Hepatocyte (in vitro differentiated cells): ENCODE measurements around the gene AGGF1. TPM values are rescaled to one million over a fixed set of nuclear protein-coding genes. Genes with fewer than 3 reads are reported as not detected.
"Not testable (repeated sequence)": the region's sequence is repeated elsewhere in the genome, so short reads cannot be mapped to it uniquely, and the experiment has no call there.

Source experiments
- DNase-seq: peaks from one replicate; pipeline ENCODE4 v3.0.0-alpha.2; 2016; ENCODE audit warnings: low spot score
- H2AFZ ChIP-seq: fragments of 200-600 bp; sonication (generic); 2 replicates; pipeline ENCODE4 v1.6.0; 2016; ENCODE audit warnings: antibody characterized with exemption, mild to moderate bottlenecking
- H3K27ac ChIP-seq: fragments of 200-600 bp; sonication (generic); 2 replicates; pipeline ENCODE4 v1.5.1; 2016; ENCODE audit warnings: mild to moderate bottlenecking
- H3K27me3 ChIP-seq: fragments of 200-600 bp; sonication (generic); 2 replicates; pipeline ENCODE4 v1.6.1; 2016
- H3K36me3 ChIP-seq: fragments of 200-600 bp; sonication (generic); replicated peaks from 2 replicates; pipeline ENCODE4 v1.5.1; 2016; ENCODE audit warnings: low read depth; ENCODE audit not compliant: insufficient read depth
- H3K4me1 ChIP-seq: fragments of 200-600 bp; sonication (generic); 2 replicates; pipeline ENCODE4 v1.5.1; 2016; ENCODE audit warnings: mild to moderate bottlenecking, moderate library complexity; ENCODE audit not compliant: insufficient read depth
- H3K4me2 ChIP-seq: fragments of 200-600 bp; sonication (generic); 2 replicates; pipeline ENCODE4 v1.6.0; 2016
- H3K4me3 ChIP-seq: fragments of 200-600 bp; sonication (generic); 2 replicates; pipeline ENCODE4 v1.5.1; 2016; ENCODE audit warnings: mild to moderate bottlenecking
- H3K79me2 ChIP-seq: fragments of 200-600 bp; sonication (generic); 2 replicates; pipeline ENCODE4 v1.6.0; 2017; ENCODE audit warnings: mild to moderate bottlenecking
- H3K9me2 ChIP-seq: fragments of 200-600 bp; sonication (generic); replicated peaks from 2 replicates; pipeline ENCODE4 v1.6.0; 2017; ENCODE audit warnings: mild to moderate bottlenecking; ENCODE audit not compliant: insufficient read depth
- H3K9me3 ChIP-seq: fragments of 200-600 bp; sonication (generic); 2 replicates; pipeline ENCODE4 v1.5.1; 2016; ENCODE audit warnings: low read depth, mild to moderate bottlenecking
- H4K20me1 ChIP-seq: fragments of 200-600 bp; sonication (generic); 2 replicates; pipeline ENCODE4 v1.6.0; 2016; ENCODE audit warnings: mild to moderate bottlenecking; ENCODE audit not compliant: insufficient read depth, poor library complexity, severe bottlenecking
- EZH2 ChIP-seq: fragments of 200-600 bp; sonication (generic); IDR thresholded peaks from 2 replicates; pipeline ENCODE4 v1.6.1; 2016; ENCODE audit warnings: antibody characterized with exemption, mild to moderate bottlenecking, borderline replicate concordance
- EZH2phosphoT487 ChIP-seq: fragments of 200-600 bp; sonication (generic); IDR thresholded peaks from one replicate; pipeline ENCODE4 v1.6.1; 2018; ENCODE audit warnings: antibody characterized with exemption, mild to moderate bottlenecking, low read depth, moderate library complexity; ENCODE audit not compliant: unreplicated experiment, severe bottlenecking
- WGBS: methylation state at CpG from one replicate; pipeline ENCODE4 v1.1.6; 2016; ENCODE audit warnings: low lambda C conversion rate; ENCODE audit errors: missing lambda C conversion rate; 5-methylcytosine and 5-hydroxymethylcytosine counted together
- polyA plus RNA-seq: library from polyadenylated mRNA; unstranded; fragments of >200 nt; fragmentation: Nextera tagmentation; extraction: Ambion mirVana; gene quantifications from 2 replicates; pipeline ENCODE4 v1.2.1, GENCODE V29; 2016
- total RNA-seq: library from RNA; depleted of rRNA; stranded (reverse); fragments of >200 nt; gene quantifications from 2 replicates; pipeline ENCODE4 v1.2.3, GENCODE V29; 2014
- TF ChIP-seq, protein P1 (sequence below): fragments of 200-600 bp; sonication (generic); IDR thresholded peaks from 2 replicates; pipeline ENCODE4 v1.5.1; 2016; ENCODE audit warnings: antibody characterized with exemption, mild to moderate bottlenecking; ENCODE audit not compliant: poor library complexity

The AGGF1 gene
- total and polyA plus RNA-seq, 2 experiments from 2014 or later, result 17.3 to 32.0 TPM

DNA sequence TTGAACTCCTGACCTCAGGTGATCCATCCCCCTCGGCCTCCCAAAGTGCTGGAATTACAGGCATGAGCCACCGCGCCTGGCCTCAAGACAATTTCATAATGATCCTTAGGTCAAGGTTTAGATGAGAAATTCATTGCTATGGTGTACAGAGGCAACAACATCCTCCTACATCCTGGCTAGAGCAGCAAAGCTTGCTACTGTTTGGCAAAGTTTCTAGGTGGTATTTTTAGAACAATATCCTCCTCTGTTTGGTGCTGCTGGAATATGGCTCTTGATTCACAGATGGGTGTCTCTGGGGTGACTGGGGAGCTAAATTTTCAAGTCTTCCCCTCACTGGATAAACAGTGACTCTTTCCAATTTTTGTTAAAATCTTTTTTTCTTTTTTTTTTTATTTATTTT is 46.7 kb upstream of the AGGF1 start:
- no peak for DNase-seq
- TF ChIP-seq, protein P1, sequence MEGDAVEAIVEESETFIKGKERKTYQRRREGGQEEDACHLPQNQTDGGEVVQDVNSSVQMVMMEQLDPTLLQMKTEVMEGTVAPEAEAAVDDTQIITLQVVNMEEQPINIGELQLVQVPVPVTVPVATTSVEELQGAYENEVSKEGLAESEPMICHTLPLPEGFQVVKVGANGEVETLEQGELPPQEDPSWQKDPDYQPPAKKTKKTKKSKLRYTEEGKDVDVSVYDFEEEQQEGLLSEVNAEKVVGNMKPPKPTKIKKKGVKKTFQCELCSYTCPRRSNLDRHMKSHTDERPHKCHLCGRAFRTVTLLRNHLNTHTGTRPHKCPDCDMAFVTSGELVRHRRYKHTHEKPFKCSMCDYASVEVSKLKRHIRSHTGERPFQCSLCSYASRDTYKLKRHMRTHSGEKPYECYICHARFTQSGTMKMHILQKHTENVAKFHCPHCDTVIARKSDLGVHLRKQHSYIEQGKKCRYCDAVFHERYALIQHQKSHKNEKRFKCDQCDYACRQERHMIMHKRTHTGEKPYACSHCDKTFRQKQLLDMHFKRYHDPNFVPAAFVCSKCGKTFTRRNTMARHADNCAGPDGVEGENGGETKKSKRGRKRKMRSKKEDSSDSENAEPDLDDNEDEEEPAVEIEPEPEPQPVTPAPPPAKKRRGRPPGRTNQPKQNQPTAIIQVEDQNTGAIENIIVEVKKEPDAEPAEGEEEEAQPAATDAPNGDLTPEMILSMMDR, result no peak
- TF ChIP-seq EZH2phosphoT487, result no peak
- TF ChIP-seq EZH2, result no peak
- Histone ChIP-seq H3K27me3 (no peaks in the 10 kb centered on the region), H3K36me3 (no peaks in the 10 kb centered on the region), H3K4me2 (no peak overlapping the region), H3K9me3 (no peaks in the 10 kb centered on the region), H4K20me1 (no peaks in the 10 kb centered on the region), H3K27ac (no peak overlapping the region), H3K4me3 (no peak overlapping the region), H3K9me2 (no peaks in the 10 kb centered on the region), H3K79me2 (no peaks in the 10 kb centered on the region), H3K4me1 (no peaks in the 10 kb centered on the region), H2AFZ (no peak overlapping the region)
- WGBS, result 81% methylated on average over 3 of the region's 3 CpGs

DNA sequence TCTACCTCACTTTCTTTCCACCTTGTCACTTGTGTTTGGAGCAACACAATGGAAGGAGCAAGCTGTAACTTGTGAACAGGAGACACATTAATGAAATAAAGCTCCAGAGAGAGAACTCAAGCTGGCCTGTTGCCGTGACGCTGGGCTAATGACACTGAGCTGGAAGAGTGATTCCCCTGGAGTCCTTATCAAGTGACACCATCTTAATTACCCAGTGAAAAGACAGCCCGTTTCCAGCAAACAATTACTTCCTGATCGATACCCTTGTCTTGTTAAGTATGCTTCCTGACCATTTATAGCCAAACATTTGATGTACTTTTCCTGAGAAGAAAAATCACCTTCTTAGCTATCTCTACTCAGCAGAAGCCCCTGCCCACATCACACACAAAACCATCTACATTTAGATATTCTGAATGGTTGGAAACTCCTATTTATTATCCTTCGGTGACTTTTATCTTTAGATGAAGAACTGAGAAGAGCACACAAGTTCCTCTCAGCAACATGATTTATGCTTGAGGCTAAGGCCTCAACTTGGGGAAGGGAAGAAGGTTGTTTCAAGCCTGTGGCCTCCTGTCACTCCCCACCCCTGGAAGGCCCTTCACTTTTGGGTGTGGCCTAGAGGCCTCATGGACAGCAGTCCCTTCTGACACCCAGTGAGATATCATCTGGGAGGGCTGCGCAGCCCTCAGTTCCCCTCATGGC is 43.2 kb upstream of the AGGF1 start:
- TF ChIP-seq EZH2, result no peak
- TF ChIP-seq EZH2phosphoT487, result no peak
- TF ChIP-seq, protein P1, result no peak
- H3K4me1 ChIP-seq, result no peaks in the 10 kb centered on the region
- 37% methylated on average over 6 of the region's 6 CpGs for WGBS
- no peaks in the 10 kb centered on the region for H3K79me2 ChIP-seq
- no peaks in the 10 kb centered on the region for H3K9me2 ChIP-seq
- H2AFZ ChIP-seq, result no peak overlapping the region
- no peak for DNase-seq
- no peak overlapping the region for H3K27ac ChIP-seq
- no peaks in the 10 kb centered on the region for H3K9me3 ChIP-seq
- no peaks in the 10 kb centered on the region for H3K27me3 ChIP-seq
- no peak overlapping the region for H3K4me2 ChIP-seq
- H3K4me3 ChIP-seq, result no peak overlapping the region
- H3K36me3 ChIP-seq, result no peaks in the 10 kb centered on the region
- H4K20me1 ChIP-seq, result no peaks in the 10 kb centered on the region

DNA sequence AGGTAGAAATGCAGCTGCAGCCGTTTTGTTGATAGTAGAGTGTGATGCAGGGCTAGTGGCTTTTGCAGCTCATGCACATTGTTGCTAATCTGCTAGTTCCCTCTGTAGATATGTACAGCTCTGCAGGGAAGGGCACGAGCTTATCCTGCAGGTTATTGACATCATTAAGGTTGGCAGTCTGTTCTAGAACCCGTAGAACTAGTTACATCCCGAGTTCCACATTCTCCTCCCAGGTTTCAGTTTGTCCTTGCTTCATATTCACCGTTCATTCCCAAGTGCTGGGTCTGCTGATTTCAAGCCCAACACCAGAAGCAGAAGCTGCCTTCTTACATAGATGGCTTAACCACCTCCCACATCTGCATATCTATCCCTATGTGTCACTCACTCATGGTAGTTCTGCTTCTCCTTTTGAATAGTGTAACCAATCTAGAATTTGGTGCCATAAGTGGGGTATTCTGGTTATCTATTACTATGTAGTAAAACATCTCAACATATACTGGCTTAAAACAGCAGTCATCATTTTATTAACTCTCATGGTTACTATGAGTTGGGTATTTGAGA is 39.2 kb upstream of the AGGF1 start:
- no peak for TF ChIP-seq EZH2phosphoT487
- TF ChIP-seq, protein P1, result no peak
- TF ChIP-seq EZH2, result no peak
- Histone ChIP-seq H3K4me1 (no peaks in the 10 kb centered on the region), H4K20me1 (no peaks in the 10 kb centered on the region), H3K27me3 (no peaks in the 10 kb centered on the region), H3K4me3 (no peak overlapping the region), H2AFZ (no peak overlapping the region), H3K79me2 (no peaks in the 10 kb centered on the region), H3K9me2 (no peaks in the 10 kb centered on the region), H3K36me3 (no peaks in the 10 kb centered on the region), H3K27ac (no peak overlapping the region), H3K4me2 (no peak overlapping the region), H3K9me3 (no peaks in the 10 kb centered on the region)
- no peak for DNase-seq
- 70% methylated on average over 5 of the region's 5 CpGs for WGBS

DNA sequence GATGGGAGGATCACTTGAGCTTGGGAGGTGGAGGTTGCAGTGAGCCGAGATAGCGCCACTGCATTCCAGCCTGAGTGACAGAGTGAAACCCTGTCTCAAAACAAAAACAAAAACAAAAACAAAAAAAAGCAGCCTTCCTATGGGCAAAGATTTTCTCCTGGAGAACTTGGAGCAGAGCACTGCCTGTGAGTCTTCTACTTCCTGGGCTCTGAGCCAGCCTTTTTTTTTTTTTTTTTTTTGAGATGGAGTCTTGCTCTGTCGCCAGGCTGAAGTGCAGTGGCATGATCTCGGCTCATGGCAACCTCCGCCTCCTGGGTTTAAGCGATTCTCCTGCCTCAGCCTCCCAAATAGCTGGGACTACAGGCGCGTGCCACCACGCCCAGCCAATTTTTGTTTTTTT is 36.8 kb upstream of the AGGF1 start:
- not testable (repeated sequence) for DNase-seq, H3K9me2 ChIP-seq, H2AFZ ChIP-seq, H3K4me3 ChIP-seq, H3K4me2 ChIP-seq, H3K27me3 ChIP-seq, H4K20me1 ChIP-seq, H3K79me2 ChIP-seq, H3K9me3 ChIP-seq, H3K4me1 ChIP-seq, H3K27ac ChIP-seq, H3K36me3 ChIP-seq
- WGBS, result 96% methylated on average over 9 of the region's 9 CpGs
